T-helper 17 cell (primary cell): ENCODE measurements around the gene CLDN19. TPM values are rescaled to one million over a fixed set of nuclear protein-coding genes. Genes with fewer than 3 reads are reported as not detected.
"Not testable (repeated sequence)": the region's sequence is repeated elsewhere in the genome, so short reads cannot be mapped to it uniquely, and the experiment has no call there.

Experiments used
- ATAC-seq: fragments of 150-1000 bp; cut with Tn5 transposase; 2 replicates; pipeline ENCODE4 v1.10.0; 2021; ENCODE audit warnings: mild to moderate bottlenecking, moderate library complexity
- DNase-seq, 3 donors: peaks; one replicate each; pipeline versions ENCODE4 v3.0.0 to v3.0.0-alpha.2; 2020 to 2021
- H3K9me3 ChIP-seq: one replicate; pipeline ENCODE4 v1.7.0; 2013; ENCODE audit warnings: low read length, mild to moderate bottlenecking; ENCODE audit not compliant: control insufficient read depth, poor library complexity, severe bottlenecking
- H3K27ac Mint-ChIP-seq: one replicate; pipeline ENCODE4 v1.8.0; 2022; ENCODE audit warnings: mild to moderate bottlenecking, moderate library complexity, mixed read lengths
- H3K27me3 Mint-ChIP-seq: one replicate; pipeline ENCODE4 v1.8.0; 2022; ENCODE audit warnings: mixed read lengths
- H3K36me3 Mint-ChIP-seq: one replicate; pipeline ENCODE4 v1.8.0; 2022; ENCODE audit warnings: low read depth, mixed read lengths
- H3K4me1 Mint-ChIP-seq: one replicate; pipeline ENCODE4 v1.8.0; 2022; ENCODE audit warnings: mild to moderate bottlenecking, mixed read lengths
- H3K4me3 Mint-ChIP-seq: one replicate; pipeline ENCODE4 v1.8.0; 2022; ENCODE audit warnings: mild to moderate bottlenecking, moderate library complexity, mixed read lengths
- total RNA-seq, 4 donors: library from RNA in 2 of 4; stranded (reverse) in 2 of 4; gene quantifications; one replicate each; pipeline ENCODE4 v1.2.3 and lab custom pipeline; 2022 to 2026

CLDN19 gene
- total RNA-seq, 2 donors from 2014 or later = not detected

DNA sequence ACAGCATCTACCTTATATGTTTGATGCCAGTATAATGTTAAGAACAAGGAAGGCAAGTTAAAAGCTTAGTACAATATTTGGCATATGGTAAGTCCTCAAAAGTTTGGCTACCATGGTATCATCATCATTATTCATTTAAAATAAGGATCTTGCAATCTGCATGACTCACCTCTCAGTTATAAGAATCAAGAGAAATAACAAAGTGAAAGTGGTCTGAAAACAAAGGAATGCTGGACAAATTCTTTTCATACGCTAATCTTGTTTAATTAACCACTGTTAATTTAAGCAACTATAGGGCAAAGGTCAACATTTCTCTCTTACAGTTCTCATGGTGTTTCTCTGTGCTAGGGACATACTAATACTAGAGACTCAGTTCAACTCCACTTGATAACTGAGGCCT lies 13.0 kb upstream of the CLDN19 start:
- Mint-ChIP-seq H3K4me3 (no peak overlapping the region), H3K27me3 (no peaks in the 10 kb centered on the region), H3K4me1 (peaks cover 12% of the 10 kb centered on the region), H3K36me3 (peaks cover 23% of the 10 kb centered on the region), H3K27ac (no peak overlapping the region)
- DNase-seq (no peak), ATAC-seq (no peak)
- H3K9me3 ChIP-seq = no peaks in the 10 kb centered on the region

GRCh38 chr1:42752284-42752683 lies 12.2 kb upstream of the CLDN19 start:
- peaks cover 20% of the 10 kb centered on the region for H3K36me3 Mint-ChIP-seq
- no peaks in the 10 kb centered on the region for H3K27me3 Mint-ChIP-seq
- H3K27ac Mint-ChIP-seq = no peak overlapping the region
- peaks cover 12% of the 10 kb centered on the region for H3K4me1 Mint-ChIP-seq
- no peak overlapping the region for H3K4me3 Mint-ChIP-seq
- no peaks in the 10 kb centered on the region for H3K9me3 ChIP-seq
- ATAC-seq (no peak), DNase-seq (no peak)

DNA sequence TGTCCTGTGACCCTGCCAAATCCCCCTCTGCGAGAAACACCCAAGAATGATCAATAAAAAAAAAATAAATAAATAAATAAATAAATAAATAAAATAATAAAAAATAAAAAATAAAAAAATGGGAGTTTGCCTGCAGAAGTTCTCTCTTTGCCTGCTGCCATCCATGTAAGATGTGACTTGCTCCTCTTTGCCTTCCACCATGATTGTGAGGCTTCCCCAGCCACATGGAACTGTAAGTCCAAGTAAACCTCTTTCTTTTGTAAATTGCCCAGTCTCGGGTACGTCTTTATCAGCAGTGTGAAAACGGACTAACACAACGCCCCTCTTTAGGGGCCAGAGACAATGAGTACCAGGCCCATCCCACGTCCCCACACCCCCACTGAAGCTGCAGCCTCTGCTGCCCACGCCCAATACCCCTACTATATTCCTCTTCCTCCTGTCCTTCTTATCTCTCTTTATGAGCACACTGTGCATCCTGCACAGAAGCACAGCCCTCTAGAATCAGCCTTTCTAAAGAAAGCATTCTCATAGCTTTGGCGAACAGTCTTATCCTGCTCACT lies 11.6 kb upstream of the CLDN19 start:
- not testable (repeated sequence) for H3K27ac Mint-ChIP-seq

GRCh38 chr1:42750041-42750440 lies 10.0 kb upstream of the CLDN19 start:
- H3K4me1 Mint-ChIP-seq = peaks cover 6% of the 10 kb centered on the region

More for the DNA sequence above, 11.6 kb upstream of the CLDN19 start:
- not testable (repeated sequence) for DNase-seq, H3K27me3 Mint-ChIP-seq, H3K4me1 Mint-ChIP-seq, ATAC-seq, H3K4me3 Mint-ChIP-seq, H3K9me3 ChIP-seq
- H3K36me3 Mint-ChIP-seq = peaks cover 15% of the 10 kb centered on the region

GRCh38 chr1:42748461-42749410 lies 8.7 kb upstream of the CLDN19 start:
- H3K9me3 ChIP-seq = no peaks in the 10 kb centered on the region
- peaks cover 8% of the 10 kb centered on the region for H3K36me3 Mint-ChIP-seq
- no peak overlapping the region for H3K4me3 Mint-ChIP-seq
- no peak for ATAC-seq
- no peak for DNase-seq
- peak overlapping the region; percentile 49 for H3K27ac Mint-ChIP-seq
- no peaks in the 10 kb centered on the region for H3K27me3 Mint-ChIP-seq
- peaks cover 2% of the 10 kb centered on the region for H3K4me1 Mint-ChIP-seq

More at GRCh38 chr1:42750041-42750440, 10.0 kb upstream of the CLDN19 start:
- DNase-seq = peak in 1 of 3 donors; percentile 2
- no peaks in the 10 kb centered on the region for H3K9me3 ChIP-seq
- ATAC-seq = no peak
- Mint-ChIP-seq H3K36me3 (peaks cover 13% of the 10 kb centered on the region), H3K27ac (no peak overlapping the region), H3K27me3 (no peaks in the 10 kb centered on the region), H3K4me3 (no peak overlapping the region)

DNA sequence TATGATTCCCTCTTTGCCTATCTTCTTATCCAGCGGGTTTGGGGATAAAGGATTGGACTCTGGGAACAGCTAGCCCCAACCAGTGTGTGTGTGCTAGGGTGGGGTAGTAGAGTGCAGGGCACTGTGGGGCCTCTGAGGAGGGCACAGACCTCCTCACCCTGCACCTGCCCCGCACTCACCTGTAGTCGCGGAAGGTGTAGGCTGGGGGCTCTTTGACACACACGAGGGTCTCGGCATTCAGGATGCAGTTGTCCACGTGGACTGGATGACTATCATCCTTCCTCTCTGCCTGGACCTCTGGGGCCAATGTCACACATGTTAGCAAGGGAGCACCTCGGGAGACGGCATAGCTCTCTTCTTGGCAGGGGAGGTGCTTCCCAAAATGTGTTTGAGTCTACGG lies 8.0 kb upstream of the CLDN19 start:
- Mint-ChIP-seq H3K4me3 (no peak overlapping the region), H3K27ac (peak overlapping the region; percentile 49), H3K27me3 (no peaks in the 10 kb centered on the region), H3K36me3 (peaks cover 8% of the 10 kb centered on the region), H3K4me1 (peaks cover 4% of the 10 kb centered on the region)
- ATAC-seq (no peak), DNase-seq (no peak)
- H3K9me3 ChIP-seq = no peaks in the 10 kb centered on the region

DNA sequence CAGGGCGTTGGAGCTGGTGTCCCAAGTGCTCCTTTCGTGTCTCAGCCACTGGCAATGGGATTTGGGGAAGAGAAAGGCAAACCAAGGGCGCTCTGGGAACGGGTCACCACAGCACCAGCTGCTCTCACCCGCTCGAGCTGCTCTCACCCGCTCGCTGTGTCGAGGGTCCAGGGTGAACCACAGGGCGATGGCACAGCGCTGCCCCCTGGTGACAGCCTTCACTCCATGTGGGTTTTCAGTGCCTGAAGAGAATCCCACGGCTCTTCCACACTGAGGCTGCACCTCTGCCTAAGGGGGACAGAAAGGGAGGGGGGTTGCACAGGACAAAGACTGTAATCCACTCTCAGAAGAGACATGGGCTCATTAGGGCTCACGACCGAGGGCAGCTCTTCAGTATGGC lies 7.1 kb upstream of the CLDN19 start:
- Mint-ChIP-seq H3K27me3 (no peaks in the 10 kb centered on the region), H3K4me1 (peaks cover 4% of the 10 kb centered on the region), H3K27ac (no peak overlapping the region), H3K36me3 (peaks cover 8% of the 10 kb centered on the region), H3K4me3 (no peak overlapping the region)
- H3K9me3 ChIP-seq = no peaks in the 10 kb centered on the region
- DNase-seq = peak; percentile 18 to 39 (median 32)
- ATAC-seq = no peak

- H3K9me3 ChIP-seq = no peaks in the 10 kb centered on the region
- Mint-ChIP-seq H3K4me3 (no peak overlapping the region), H3K27me3 (no peaks in the 10 kb centered on the region), H3K36me3 (peaks cover 8% of the 10 kb centered on the region), H3K4me1 (peaks cover 4% of the 10 kb centered on the region), H3K27ac (no peak overlapping the region)
- ATAC-seq (no peak), DNase-seq (no peak)
These were observed 6.5 kb upstream of the CLDN19 start for GRCh38 chr1:42746436-42747105.

DNA sequence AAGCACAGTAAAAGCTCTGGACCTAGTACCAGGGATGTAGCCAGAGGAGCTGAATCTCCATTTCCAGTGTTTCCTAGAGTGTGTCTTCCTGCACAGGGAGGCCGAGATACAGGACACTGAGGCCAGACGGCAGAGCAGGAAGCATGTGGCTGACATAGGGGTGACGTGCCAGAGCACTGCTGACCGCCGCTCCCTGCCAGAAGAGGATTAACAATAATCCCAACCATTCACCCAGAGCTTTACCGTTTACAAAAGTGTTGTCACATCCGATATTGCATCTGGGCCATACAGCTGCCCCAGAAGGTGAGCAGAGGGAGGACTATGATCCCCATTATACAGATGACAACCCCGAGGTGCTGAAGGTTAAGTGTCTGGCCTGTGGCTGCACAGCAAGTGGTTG lies 5.8 kb upstream of the CLDN19 start:
- no peaks in the 10 kb centered on the region for H3K27me3 Mint-ChIP-seq
- peaks cover 8% of the 10 kb centered on the region for H3K36me3 Mint-ChIP-seq
- H3K27ac Mint-ChIP-seq = no peak overlapping the region
- DNase-seq (no peak), ATAC-seq (no peak)
- H3K9me3 ChIP-seq = no peaks in the 10 kb centered on the region
- peaks cover 4% of the 10 kb centered on the region for H3K4me1 Mint-ChIP-seq
- no peak overlapping the region for H3K4me3 Mint-ChIP-seq

GRCh38 chr1:42744148-42744413 lies 4.0 kb upstream of the CLDN19 start:
- no peak overlapping the region for H3K4me3 Mint-ChIP-seq
- H3K9me3 ChIP-seq = no peaks in the 10 kb centered on the region
- DNase-seq (no peak), ATAC-seq (no peak)
- no peaks in the 10 kb centered on the region for H3K27me3 Mint-ChIP-seq
- peaks cover 4% of the 10 kb centered on the region for H3K4me1 Mint-ChIP-seq
- no peaks in the 10 kb centered on the region for H3K36me3 Mint-ChIP-seq
- H3K27ac Mint-ChIP-seq = peak overlapping the region; percentile 43

DNA sequence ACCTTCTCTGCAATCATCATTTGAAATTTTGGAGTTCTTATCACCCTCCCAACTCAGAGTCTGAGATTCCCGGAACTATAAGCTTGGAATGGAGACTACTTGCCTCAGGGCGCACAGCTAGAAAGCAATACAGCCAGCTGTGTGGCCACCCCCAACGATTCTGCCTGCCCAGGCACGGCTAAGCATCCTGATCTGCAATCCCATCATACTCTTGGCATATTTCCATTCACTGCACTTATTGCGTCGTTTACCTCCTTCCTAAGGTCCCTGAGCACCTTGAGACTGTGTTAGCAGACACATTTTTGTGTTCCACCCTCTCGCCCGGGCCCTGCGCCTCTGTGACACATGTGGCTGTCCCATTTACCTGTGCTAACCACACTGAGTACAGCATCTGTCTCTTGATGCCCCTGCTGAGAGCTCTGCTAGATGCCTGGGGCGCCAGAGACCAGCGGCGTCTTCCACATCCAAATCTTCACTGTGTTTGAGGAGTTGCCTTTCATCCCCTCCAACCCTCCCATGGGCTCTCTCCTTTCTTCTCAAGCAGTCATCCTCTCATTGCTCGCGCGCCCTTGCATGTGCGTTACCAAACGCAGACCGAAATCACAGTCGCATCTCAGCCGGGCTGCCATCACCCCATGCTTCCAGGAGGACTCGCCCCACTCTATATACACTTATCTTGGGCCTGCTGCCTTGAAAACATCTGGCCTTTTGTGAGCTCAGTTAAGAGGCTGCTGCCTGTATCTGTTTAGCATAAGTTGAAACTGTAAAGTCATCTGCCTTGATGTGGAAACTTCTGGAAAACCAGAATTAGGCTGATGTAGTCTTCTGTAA lies 3.5 kb upstream of the CLDN19 start:
- Mint-ChIP-seq H3K27me3 (no peaks in the 10 kb centered on the region), H3K27ac (peak overlapping the region; percentile 43), H3K4me3 (no peak overlapping the region), H3K4me1 (peaks cover 3% of the 10 kb centered on the region), H3K36me3 (no peaks in the 10 kb centered on the region)
- DNase-seq (no peak), ATAC-seq (no peak)
- no peaks in the 10 kb centered on the region for H3K9me3 ChIP-seq

DNA sequence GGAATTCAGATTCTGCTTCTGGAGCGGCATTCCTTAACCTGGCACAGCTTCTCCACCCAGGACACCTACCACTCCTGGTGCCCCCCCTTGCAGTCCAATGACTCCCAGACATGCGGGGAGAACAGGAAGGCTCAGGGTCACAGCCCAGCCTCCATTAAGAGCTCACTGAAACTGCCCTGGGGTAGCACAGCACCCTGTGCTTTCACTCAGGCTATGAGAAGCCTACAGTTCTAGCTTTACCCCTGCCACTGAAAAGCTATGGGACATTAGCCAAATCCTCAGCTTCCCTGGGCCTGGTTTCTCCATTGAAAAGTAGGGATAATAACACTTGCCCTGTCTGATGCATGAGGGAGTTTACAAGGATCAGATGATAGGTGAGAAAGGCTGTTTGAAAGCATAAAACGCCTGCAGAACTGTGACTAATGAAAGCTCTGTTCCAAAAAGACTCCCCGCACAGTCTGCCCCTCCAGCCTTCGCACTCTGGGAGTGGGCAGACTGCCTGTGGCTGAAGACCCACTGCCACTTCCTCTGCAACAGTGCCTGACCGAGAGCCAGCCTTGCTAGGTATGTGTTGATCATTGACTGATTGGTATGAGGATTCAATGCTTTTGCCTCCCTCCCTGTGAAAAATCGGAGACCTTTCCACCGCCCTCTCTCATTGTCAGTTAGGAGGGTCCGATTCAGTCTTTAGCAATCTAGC lies 2.7 kb upstream of the CLDN19 start:
- ATAC-seq = no peak
- Mint-ChIP-seq H3K4me1 (peaks cover 3% of the 10 kb centered on the region), H3K27me3 (no peaks in the 10 kb centered on the region), H3K36me3 (no peaks in the 10 kb centered on the region), H3K4me3 (no peak overlapping the region), H3K27ac (no peak overlapping the region)
- no peaks in the 10 kb centered on the region for H3K9me3 ChIP-seq
- no peak for DNase-seq
